ENCODE measurements around the gene EPAS1.

- TF ChIP-seq CTCF (IDR thresholded peaks at IDR 0.05): peak in 2 of 5 experiments; percentile 12 to 21
- no peak for TF ChIP-seq POLR2A (IDR thresholded peaks at IDR 0.05)
- TF ChIP-seq POLR2AphosphoS5 (IDR thresholded peaks at IDR 0.05): no peak
These were observed 879 bp upstream of the EPAS1 start for GRCh38 chr2:46296216-46296839.

Data from transverse colon (tissue), 4 donors.